HG02610 (cell line): ENCODE measurements around the gene NT5C1B.

Experiments used
- ATAC-seq: cut with Tn5 transposase; IDR thresholded peaks from one replicate; pipeline ENCODE4 v1.9.1; 2021; ENCODE audit warnings: mild to moderate bottlenecking, moderate library complexity; ENCODE audit not compliant: unreplicated experiment

Gene NT5C1B

DNA sequence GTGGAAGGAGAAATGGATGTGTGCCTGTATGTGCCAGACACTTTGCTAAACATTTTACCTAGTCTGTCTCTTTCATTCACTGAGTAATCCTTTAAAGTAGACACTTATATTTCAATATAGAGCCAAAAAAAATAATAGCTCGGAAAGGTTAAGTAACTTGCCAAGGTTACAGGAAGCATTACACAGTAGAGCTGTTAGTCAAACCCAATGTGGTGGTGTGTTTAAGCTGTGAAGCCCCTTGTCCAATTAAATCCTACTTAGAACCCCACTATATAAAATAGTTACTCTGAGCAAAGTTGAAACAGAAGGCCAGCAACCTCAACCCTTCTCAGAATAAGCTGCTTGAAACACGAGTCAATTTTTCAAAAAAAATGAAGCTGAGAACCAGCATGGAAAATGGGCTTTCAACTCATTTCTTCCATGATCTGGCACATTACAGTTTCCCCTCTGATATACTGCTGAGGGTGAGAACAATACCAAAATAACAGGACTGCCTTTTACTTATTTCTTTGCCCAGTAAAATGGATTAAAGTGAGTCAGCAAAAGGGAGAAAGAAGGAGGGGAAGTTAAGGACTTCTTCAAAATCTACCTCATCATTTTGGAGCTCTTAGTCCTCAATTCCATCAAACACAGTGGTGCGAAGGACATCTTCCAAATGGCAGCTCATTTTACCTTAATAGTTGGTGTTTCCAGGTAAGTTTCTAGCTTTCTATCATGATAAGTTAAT is 36.9 kb downstream of the NT5C1B start:
- no peak for ATAC-seq

DNA sequence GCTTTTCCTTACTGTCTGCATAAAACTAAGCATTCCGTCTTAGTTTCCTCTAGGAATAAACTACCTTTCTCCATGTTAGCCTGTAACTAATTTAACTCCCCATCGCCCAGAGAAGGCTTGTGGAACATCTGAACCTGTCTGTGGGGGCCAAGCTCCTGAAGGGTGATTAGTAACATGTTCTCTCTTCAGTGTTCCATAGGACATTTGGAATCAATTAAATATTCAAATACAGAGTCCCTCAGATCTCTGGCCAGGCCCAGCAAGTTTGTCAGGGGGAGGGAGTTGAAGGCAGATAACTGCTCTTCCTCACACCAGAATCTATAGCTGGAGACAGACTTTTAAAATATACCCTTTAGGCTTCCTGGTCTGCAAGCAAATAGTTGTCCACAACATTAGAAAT is 37.7 kb downstream of the NT5C1B start:
- no peak for ATAC-seq

DNA sequence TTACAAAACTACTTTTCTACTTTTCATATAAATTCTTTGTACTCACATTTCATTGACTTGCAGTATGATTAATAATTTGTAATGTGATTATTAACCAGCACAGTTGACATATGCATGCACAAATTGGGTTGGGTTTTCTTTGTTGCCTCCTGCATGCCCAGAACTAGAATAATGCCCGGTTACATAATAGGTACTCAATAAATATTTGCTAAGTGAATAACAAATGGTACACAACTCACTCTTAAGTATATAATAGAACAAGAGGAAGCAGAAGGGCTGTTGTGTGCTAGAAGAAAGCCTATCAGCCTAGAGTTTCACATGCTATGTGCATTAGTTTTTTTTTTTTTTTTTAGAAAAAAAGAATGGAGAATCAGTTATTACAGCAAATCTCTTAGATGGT is 38.2 kb downstream of the NT5C1B start:
- no peak for ATAC-seq

DNA sequence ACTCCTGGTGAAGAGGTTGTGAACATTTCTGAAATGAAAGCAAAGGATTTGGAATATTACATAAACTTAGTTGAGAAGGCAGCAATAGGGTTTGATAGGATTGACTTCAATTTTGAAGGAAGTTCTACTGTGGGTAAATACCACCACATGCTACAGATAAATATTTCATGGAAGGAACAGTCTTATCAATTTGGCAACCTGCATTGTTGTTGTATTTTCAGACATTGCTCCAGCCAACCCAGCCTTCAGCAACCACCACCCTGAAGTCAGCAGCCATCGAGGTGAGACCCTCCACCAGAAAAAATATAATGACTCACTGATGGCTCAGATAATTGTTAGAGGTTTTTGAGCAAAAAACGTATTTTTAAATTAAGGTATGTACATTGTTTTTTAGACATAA is 38.9 kb downstream of the NT5C1B start:
- no peak for ATAC-seq

DNA sequence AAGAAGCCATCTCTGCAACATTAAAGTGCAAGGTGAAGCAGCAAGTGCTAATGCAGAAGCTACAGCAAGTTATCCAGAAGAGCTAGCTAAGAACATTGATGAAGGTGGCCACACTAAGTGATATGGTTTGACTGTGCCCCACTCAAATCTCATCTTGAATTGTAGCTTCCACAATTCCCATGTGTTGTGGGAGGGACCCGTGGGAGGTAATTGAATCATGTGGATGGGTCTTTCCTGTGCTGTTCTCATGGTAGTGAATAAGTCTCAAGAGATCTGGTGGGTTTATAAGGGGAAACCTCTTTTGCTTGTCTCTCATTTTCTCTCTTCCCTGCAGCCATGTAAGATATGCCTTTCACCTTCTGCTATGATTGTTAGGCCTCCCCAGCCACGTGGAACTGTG is 40.3 kb downstream of the NT5C1B start:
- no peak for ATAC-seq

DNA sequence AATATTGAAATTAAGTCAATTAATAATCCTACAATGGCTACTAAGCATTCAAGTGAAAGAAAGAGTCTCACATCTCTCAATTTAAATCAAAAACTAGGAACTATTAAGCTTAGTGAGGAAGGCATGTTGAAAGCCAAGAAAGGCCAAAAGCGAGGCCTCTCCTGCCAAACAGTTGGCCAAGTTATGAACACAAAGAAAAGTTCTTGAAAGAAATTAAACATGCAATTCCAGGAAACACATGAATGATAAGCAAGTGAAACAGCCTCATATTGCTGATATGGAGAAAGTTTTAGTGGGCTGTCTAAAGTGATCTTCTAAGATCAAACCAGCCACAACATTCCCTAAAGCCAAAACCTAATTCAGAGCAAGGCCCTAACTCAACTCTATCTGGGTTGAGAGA is 40.7 kb downstream of the NT5C1B start:
- no peak for ATAC-seq

DNA sequence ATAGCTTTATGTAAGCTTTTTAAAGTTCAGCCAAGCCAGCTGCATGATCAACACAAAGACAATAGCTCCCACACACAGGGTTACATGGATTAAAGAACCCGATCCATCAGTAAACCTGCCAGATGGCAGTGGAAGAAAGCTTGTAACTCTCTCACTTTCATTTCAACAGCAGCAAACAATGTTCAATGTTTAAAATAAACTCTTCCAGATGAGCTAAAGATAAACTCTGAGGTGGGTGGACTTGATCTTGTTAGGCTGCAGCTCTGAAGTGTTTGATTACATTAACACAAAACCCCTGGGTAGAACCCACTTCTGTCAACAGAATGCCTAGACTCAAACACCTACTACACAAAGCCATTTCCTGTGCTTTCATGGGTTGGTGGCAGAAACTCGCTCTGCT is 42.8 kb downstream of the NT5C1B start:
- peak; percentile 49 for ATAC-seq

DNA sequence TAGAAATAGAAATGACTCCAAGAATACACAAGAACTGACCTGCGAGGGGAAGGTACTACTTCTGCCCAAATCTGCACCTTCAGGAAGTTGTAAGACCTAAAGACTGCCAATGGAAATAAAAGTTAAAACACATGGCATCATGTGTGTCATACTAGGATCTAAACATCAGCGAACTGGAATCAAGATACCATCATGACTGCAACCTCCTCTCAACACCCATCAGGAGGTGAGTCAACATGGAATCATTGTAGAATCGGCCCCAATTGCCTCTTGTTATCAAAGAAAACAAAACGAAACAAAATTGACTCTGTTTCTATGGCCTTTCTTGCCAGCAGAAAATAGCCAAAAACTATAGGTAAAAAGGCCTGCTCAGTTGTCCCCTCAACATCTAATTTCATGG is 44.0 kb downstream of the NT5C1B start:
- ATAC-seq, result no peak

DNA sequence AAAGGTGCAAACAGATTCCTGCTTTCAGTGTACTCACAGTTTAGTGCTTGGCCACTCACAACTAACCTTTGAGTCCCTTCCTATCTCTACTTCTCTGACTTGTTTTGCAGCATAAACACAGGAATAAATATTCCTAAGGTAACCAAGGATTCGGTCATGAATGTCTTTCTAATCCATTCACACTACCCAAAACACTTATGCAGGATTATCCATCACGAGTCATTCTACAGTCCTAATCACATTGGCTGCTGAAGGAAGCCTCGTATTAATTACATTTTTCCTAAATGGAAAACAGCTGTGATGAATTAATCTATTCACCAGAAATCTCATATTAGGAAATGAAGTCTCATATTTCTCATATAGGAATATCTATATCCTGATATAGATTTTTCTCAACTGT is 45.2 kb downstream of the NT5C1B start:
- ATAC-seq, result no peak

DNA sequence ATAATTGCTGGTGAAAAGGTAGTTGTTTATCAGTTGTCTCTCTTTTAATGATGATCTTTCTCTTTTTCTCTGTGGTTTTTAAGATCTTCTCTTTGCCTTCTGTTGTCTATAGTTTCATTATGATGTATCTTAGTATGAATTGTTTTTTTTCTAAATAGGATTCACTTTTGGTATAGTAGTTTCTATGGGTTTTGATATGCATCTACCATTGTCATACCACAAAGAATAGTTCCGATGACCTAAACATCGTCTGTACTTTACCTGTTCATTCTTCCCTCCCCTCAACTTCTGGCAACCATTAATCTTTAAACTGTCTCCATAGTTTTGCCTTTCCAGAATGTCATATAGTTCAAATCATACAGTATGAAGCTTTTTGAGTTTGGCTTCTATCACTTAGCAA is 48.5 kb downstream of the NT5C1B start:
- ATAC-seq, result peak; percentile 75

DNA sequence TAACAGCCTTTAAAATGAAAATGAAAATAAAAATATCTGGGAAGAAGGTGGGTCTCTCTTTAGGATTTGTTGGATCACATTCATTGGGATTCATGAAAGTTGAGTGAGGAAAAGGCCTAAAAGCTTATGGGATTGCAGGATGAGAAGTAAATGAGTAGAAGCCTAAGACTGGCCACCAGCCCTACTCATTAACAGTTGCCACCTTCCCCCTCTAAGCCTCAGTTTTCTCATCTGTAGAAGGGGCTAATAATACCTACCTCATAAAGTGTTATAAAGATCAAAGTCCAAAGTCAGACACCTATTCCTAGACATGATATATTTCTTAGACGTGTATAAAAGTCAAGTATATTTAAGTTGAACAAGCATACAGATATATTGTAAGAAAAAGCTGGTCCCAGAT is 52.7 kb downstream of the NT5C1B start:
- no peak for ATAC-seq

DNA sequence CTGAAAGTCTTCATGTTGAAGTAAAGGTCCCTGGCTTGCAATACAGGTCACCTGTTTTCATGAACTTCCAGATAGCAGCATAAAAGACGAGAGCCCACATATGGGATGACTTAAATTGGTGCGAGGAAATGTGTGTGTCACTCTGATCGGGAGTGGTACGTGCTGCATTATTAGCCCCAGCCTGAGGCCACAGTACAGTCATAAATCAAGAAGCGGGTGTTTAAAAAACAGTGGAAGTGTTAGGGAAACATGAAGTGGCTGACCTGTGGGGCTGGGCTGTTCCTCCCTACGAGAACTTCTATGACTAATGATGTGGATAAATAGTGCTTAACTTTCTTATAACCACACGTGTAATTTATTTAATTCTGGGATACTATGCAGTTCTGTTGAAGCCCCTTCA is 53.3 kb downstream of the NT5C1B start:
- ATAC-seq, result no peak

DNA sequence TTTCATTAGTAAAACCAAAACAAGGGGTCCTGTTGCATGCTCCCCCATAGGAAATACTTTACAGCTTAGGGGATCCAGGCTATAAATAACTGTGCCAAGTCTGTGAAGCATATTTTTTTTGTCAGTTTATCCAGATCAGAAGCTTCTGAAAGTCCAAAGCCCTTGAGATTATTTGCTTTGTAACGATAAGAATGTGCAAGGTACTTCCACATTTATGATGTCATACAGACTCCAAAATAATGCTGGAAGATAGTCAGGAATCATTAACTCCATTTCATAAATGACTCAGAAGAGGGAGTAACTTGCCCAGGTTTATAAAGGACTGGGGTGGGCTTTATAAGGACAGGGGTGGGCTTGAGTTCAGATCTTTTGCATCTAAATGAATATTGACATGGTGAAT is 58.2 kb downstream of the NT5C1B start:
- no peak for ATAC-seq

DNA sequence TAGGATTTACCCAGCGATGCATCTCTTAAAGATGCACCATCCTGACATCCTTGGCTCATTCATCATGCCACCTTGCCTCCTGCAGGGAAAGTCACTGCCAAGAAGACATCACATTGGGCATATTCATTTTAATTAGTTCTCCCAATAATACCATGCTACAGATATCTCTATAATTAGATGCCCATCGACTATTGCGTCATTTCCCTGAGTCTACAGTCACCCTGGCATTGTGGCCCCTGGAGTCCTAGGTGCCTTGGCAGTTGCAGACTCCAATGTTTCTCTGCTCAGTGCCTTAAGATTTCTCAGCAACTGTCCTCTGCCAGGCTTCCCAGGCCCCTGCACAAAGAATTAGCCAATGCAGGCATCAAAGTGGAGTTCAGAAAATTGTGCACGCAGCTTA is 61.5 kb downstream of the NT5C1B start:
- no peak for ATAC-seq

DNA sequence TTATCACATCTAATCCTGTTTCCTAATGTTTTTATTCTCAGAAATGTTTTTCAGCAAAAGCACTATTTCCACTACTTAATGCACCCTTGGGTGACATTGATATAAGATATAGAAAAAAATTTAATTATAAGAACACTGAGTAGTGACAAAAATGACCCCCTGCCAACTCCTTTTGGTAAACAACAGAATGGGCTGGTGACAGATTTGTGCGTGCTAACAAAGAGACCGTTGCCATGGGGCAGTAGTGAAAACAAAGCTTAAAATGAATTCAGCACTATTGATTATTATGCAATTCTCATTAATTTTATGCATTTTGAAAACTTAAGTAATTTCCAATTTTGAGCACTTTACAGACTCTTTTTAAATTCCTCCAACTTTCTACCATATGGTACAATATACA is 62.0 kb downstream of the NT5C1B start:
- no peak for ATAC-seq

DNA sequence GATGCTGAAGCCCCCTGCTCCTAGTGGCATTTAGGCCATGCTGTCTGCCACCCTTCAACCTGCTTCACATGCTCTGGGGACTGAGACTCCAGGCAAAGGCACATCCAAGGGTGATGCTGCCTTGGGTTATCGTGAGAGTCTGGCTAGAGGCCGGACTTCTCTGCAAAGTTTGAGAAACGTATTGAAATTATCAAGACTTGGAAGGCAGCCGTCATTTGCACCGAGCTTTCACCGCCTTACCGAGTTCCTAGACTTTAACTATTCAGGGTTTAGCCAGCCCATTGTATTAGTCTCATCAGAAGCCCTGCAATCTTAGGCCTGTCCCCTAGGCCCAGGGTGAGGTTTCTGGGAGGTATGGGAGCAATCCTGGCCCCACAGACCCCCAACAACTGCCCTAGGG is 62.9 kb downstream of the NT5C1B start:
- ATAC-seq, result no peak

DNA sequence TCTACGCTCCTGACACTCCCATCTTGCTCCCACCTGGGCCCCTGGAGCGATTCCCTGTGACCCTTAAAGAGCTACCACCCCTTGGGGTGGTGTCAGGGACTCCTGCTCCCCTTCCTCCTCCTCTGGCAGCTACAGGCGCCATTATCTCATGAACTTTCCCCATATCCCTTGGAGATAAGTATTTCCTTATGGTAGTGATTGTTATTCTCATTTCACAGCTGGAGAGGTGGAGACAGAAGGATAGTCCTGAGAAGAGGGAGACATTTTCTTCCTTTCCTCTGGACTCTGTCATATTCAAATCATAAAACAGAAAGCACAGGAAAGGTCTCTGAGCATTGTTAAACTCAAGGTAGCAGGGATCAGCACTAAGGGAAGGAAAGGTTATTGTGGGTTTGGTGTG is 63.5 kb downstream of the NT5C1B start:
- no peak for ATAC-seq

DNA sequence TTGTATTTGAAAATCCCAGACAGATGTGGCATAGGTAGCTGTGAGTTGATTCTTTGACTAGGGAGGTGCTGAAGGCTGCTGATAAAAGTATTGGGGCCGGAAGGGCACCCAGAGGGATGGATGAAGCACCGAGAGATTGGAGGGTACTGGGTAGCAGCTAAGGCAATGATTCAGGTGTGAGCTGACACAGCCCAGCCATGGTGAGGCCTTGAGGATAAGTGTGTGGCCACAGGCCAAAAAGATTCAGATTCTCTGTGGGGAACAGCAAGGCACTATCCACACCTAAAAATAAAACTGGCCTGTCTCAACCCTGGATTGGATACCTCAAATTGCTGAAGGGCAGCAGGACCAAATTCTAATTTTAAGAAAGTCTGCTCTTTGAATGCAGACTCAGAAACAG is 64.1 kb downstream of the NT5C1B start:
- no peak for ATAC-seq

DNA sequence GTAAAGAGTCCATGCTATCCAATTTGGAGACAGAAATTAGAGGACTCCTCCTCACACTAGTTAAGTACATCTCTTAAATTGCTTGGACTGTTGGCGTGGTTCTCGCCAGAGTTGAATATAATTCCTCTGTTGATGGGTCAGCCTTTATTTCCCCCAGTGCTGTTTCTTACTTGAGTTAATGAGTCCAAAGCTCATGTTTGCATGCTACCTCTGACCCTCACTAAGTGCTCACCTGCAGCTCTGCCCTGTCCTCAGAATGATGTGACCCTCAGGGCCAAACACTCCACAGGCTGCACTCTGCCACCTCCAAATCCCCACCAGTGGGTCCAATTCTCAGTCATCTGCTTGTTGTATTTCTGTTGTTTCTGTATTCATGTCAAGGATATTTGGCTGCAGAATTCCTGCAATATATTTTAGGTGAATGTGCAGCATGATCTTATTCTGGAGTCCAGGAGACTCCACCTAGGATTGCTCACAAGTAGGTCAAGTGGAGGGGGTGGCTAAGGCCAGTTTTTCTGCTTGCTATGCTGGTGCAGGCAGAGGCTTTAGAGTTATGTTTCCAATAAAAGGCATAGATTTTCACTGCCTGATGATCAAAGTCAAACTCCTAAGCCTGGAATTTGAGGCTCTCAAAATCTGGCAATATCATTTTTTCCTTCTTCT is 66.8 kb downstream of the NT5C1B start:
- no peak for ATAC-seq

DNA sequence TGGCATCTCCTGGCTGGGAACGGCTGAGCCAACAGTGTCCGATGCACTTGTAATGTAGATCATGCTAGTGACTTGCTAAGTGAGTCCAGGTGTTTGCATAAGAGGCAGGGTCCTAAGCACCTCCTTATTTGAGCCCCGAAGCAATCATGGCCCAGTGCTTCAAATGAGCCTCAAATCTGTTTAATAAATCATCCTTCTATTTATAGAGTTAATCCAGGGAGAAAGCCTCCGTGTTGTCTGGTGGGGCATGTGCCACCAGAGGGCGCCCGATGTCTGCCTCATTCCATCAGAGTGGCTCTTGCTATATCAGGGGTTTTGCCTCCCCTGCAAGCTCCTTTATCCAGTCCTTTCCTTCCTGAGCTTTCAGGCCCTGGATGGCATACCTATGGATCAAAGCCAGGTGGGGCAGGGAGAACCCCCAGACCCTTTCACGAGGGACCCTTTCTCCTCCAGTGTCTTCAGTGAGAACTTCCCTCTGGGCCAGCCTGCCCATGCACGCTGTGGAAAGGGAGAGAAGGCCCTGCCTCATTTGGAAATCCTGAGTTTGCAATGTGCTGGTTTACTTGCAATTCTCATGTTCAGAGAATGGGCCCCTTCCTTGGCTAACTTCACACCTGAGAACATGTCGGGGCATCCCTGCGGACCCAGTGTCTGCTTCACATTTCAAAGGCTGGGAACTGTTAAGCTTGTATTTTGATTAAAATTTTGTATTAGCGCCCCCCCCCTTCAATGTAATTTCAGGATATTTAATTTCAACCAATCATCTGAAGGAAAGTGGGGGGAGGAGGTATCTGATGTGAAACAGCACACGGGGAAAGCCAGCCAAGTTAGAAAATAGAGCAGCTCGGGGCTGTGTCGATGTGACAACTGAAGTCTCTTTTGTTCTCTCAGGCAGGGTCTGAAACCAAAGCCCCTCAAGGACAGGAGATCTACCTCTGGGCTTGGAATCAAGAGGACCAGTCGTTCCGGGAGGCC is 68.6 kb downstream of the NT5C1B start:
- peak; percentile 78 for ATAC-seq

DNA sequence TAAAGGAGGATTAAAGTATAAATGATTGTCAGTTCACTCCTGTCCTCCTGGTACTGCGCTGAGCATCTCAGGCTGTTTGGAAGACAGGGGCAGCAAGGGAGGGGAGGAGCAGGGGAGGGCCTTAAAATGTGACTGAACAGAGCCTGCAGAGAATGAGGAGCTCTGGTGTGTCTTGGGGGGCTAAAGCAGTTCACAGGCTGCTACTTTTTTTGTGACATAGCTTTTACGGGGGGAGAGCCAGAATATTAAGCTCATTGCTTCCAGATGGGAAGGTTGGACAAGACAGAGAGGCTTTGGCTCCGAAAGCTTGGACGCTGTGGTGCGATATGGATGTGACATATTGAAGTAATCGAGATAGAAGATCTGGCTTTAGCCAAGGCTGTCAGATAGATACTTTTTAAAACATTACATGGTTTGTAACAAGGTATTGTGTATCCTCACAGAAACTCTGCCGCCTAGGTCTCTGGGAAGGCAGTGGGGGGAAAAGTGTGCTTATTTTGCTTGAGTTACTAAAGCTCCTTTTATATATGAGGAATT is 69.4 kb downstream of the NT5C1B start:
- ATAC-seq, result no peak
